T47D (cell line): ENCODE results near the gene TLE2.
"Not testable (repeated sequence)": the region's sequence is repeated elsewhere in the genome, so short reads cannot be mapped to it uniquely, and the experiment has no call there.

Source experiments
- DNase-seq, 2 experiments: peaks; one replicate each; pipeline versions ENCODE4 v3.0.0 to v3.0.0-alpha.2; 2011 to 2012; ENCODE audit warnings: low read depth in 1 of 2, low spot score in 1 of 2
- JUND ChIP-seq: IDR thresholded peaks from 2 replicates; pipeline ENCODE4 v1.6.1; 2012; ENCODE audit warnings: low read depth
- in situ Hi-C: cut with HindIII; loops from 2 replicates; pipeline ENCODE4 v1.10.0; 2016; ENCODE audit warnings: low sequenced_read_pairs, low pct_unique_long_range_greater_than_20kb

TLE2 gene

GRCh38 chr19:2976609-2977000 lies 52.5 kb downstream of the TLE2 start:
- no peak for TF ChIP-seq JUND
- in situ Hi-C loops: no loop called here
- DNase-seq: no peak

GRCh38 chr19:2974342-2975041 lies 54.6 kb downstream of the TLE2 start:
- no peak for DNase-seq
- in situ Hi-C loops: no loop called here
- TF ChIP-seq JUND: no peak

- in situ Hi-C loops: no loop called here
- no peak for DNase-seq
- no peak for TF ChIP-seq JUND
Measured at GRCh38 chr19:2973229-2973628, 55.9 kb downstream of the TLE2 start.

GRCh38 chr19:2970201-2970835 lies 58.8 kb downstream of the TLE2 start:
- in situ Hi-C loops: no loop called here
- DNase-seq: peak in 1 of 2 experiments; percentile 73
- no peak for TF ChIP-seq JUND

GRCh38 chr19:2969104-2969504 lies 60.0 kb downstream of the TLE2 start:
- in situ Hi-C loops: no loop called here
- no peak for TF ChIP-seq JUND
- no peak for DNase-seq

GRCh38 chr19:2967972-2968371 lies 61.1 kb downstream of the TLE2 start:
- in situ Hi-C loops: no loop called here

GRCh38 chr19:2964874-2965273 lies 64.2 kb downstream of the TLE2 start:
- no peak for DNase-seq
- no peak for TF ChIP-seq JUND
- in situ Hi-C loops: no loop called here

More at GRCh38 chr19:2967972-2968371, 61.1 kb downstream of the TLE2 start:
- DNase-seq: no peak
- no peak for TF ChIP-seq JUND

- in situ Hi-C loops: not testable (repeated sequence)
Measured at GRCh38 chr19:2963631-2964030, 65.4 kb downstream of the TLE2 start.

GRCh38 chr19:2963122-2963521 lies 66.0 kb downstream of the TLE2 start:
- no peak for TF ChIP-seq JUND
- in situ Hi-C loops: no loop called here

More at GRCh38 chr19:2963631-2964030, 65.4 kb downstream of the TLE2 start:
- DNase-seq: not testable (repeated sequence)

GRCh38 chr19:2962018-2962670 lies 66.9 kb downstream of the TLE2 start:
- in situ Hi-C loops: no loop called here
- TF ChIP-seq JUND: no peak
- DNase-seq: peak; percentile 46 to 89

More at GRCh38 chr19:2963122-2963521, 66.0 kb downstream of the TLE2 start:
- no peak for DNase-seq

GRCh38 chr19:2960120-2960519 lies 69.0 kb downstream of the TLE2 start:
- no peak for DNase-seq
- no peak for TF ChIP-seq JUND
- in situ Hi-C loops: no loop called here

- no peak for DNase-seq
- TF ChIP-seq JUND: no peak
- in situ Hi-C loops: no loop called here
Measured at GRCh38 chr19:2957160-2957559, 71.9 kb downstream of the TLE2 start.

- peak; percentile 36 to 96 for DNase-seq
Measured at GRCh38 chr19:2952953-2953481, 76.1 kb downstream of the TLE2 start.

More at GRCh38 chr19:2952953-2953481, 76.1 kb downstream of the TLE2 start:
- TF ChIP-seq JUND: peak; percentile 52; the same call in 1 of the 2 replicates
- in situ Hi-C loops: no loop called here
